ACC112 (cell line): ENCODE data around the gene MTTP.

ENCODE experiments used
- H2AFZ ChIP-seq: fragments of 200-600 bp; sonication (generic); one replicate; pipeline ENCODE4 v1.6.0; 2017; ENCODE audit warnings: antibody characterized with exemption, low read length; ENCODE audit not compliant: unreplicated experiment
- H3K27ac ChIP-seq: fragments of 200-600 bp; sonication (generic); 2 replicates; pipeline ENCODE4 v1.5.1; 2014; ENCODE audit warnings: low read depth, mild to moderate bottlenecking, antibody characterized with exemption, low read length, moderate library complexity
- H3K27me3 ChIP-seq: fragments of 200-600 bp; sonication (generic); 2 replicates; pipeline ENCODE4 v1.6.1; 2014; ENCODE audit warnings: mild to moderate bottlenecking, antibody characterized with exemption, low read length, moderate library complexity, mixed read lengths; ENCODE audit not compliant: insufficient read depth
- H3K36me3 ChIP-seq: fragments of 200-600 bp; sonication (generic); 2 replicates; pipeline ENCODE4 v1.6.1; 2016; ENCODE audit warnings: mild to moderate bottlenecking, antibody characterized with exemption, low read length, moderate library complexity, mixed read lengths; ENCODE audit not compliant: insufficient read depth
- H3K4me1 ChIP-seq: fragments of 200-600 bp; sonication (generic); one replicate; pipeline ENCODE4 v1.6.1; 2016; ENCODE audit warnings: low read length, mixed read lengths; ENCODE audit not compliant: insufficient read depth, unreplicated experiment, control insufficient read depth
- H3K4me3 ChIP-seq: fragments of 200-600 bp; sonication (generic); 2 replicates; pipeline ENCODE4 v1.5.1; 2014; ENCODE audit warnings: mild to moderate bottlenecking, low read depth, low read length
- H3K79me2 ChIP-seq: fragments of 200-600 bp; sonication (generic); one replicate; pipeline ENCODE4 v1.6.0; 2016; ENCODE audit warnings: low read length; ENCODE audit not compliant: control insufficient read depth, unreplicated experiment, insufficient read depth

MTTP gene

GRCh38 chr4:99593781-99594641, 19.4 kb downstream of the MTTP start:
- no peaks in the 10 kb centered on the region for H3K36me3 ChIP-seq
- H3K79me2 ChIP-seq = no peaks in the 10 kb centered on the region
- no peak overlapping the region for H2AFZ ChIP-seq
- H3K27ac ChIP-seq = no peak overlapping the region
- H3K4me3 ChIP-seq = no peak overlapping the region
- H3K4me1 ChIP-seq = no peaks in the 10 kb centered on the region
- H3K27me3 ChIP-seq = peaks cover 5% of the 10 kb centered on the region; the same call in 1 of the 2 replicates

DNA sequence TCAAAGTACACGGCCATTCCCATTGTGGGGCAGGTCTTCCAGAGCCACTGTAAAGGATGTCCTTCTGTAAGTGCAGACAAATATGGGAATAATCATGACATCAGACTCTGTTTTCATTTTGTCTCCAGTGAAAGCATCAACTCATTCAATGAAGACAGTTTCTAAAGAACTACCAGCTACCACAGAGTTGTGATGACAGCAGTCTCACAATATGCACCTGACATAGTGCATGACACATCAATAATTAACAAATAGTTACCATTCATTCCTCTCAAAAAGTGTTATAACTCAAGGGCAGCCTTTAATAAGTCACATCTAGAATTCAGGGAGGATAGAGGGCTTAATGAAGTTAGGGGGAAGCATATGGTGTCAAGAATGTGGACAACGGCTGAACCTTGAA, 20.2 kb downstream of the MTTP start:
- no peak overlapping the region for H3K4me3 ChIP-seq
- H3K4me1 ChIP-seq = no peaks in the 10 kb centered on the region
- H3K36me3 ChIP-seq = no peaks in the 10 kb centered on the region
- peaks cover 5% of the 10 kb centered on the region; the same call in 1 of the 2 replicates for H3K27me3 ChIP-seq
- no peak overlapping the region for H3K27ac ChIP-seq
- H3K79me2 ChIP-seq = no peaks in the 10 kb centered on the region
- H2AFZ ChIP-seq = no peak overlapping the region

- no peaks in the 10 kb centered on the region for H3K4me1 ChIP-seq
- no peak overlapping the region for H3K4me3 ChIP-seq
- no peak overlapping the region for H2AFZ ChIP-seq
- no peaks in the 10 kb centered on the region for H3K79me2 ChIP-seq
- no peak overlapping the region for H3K27ac ChIP-seq
- H3K36me3 ChIP-seq = no peaks in the 10 kb centered on the region
- H3K27me3 ChIP-seq = peaks cover 43% of the 10 kb centered on the region
Measured at GRCh38 chr4:99606716-99607115, 32.1 kb downstream of the MTTP start.

DNA sequence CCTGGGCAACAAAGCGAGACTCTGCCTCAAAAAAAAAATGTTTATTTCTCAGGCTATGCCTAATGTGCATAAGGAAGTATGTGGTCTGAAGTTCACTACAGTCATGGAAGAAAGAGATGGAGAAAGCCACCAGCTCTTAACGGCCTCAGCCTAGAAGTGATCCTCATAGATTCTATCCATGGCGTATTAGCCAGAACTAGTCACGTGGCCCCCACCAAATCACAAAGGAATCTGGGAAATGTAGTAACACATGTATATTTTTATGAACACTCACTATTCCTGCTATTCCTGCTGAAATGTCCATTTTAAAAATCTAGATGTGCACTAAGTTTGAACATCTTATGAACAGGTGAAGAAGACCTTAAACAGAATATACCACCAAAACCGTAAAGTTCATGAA, 33.8 kb downstream of the MTTP start:
- Histone ChIP-seq H3K4me3 (no peak overlapping the region), H3K27me3 (peaks cover 58% of the 10 kb centered on the region), H3K27ac (no peak overlapping the region), H2AFZ (no peak overlapping the region), H3K36me3 (no peaks in the 10 kb centered on the region), H3K79me2 (no peaks in the 10 kb centered on the region), H3K4me1 (no peaks in the 10 kb centered on the region)

GRCh38 chr4:99610605-99611175, 36.1 kb downstream of the MTTP start:
- Histone ChIP-seq H3K4me3 (no peak overlapping the region), H3K36me3 (no peaks in the 10 kb centered on the region), H3K79me2 (no peaks in the 10 kb centered on the region), H3K27ac (no peak overlapping the region), H3K4me1 (no peaks in the 10 kb centered on the region), H2AFZ (no peak overlapping the region), H3K27me3 (peaks cover 65% of the 10 kb centered on the region)

DNA sequence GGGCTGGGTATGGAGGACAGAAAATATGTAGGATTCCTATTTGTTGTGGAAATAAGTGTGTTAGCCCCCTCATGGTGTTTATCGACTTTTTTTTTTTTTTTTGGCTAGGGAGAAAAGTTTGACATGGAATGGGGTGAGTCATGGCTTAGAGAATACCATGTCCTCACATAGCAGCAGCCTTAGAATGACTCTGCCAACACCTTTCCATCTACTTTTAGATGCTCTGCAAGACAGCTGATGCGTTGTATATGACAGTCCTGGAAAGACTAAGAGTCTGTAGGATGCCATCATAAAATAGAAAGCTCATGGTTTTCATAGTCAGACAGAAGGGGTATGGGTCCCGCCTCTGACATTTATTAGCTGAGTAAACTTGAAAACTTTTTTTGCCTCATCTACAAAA, 37.7 kb downstream of the MTTP start:
- H3K4me3 ChIP-seq = no peak overlapping the region
- peaks cover 56% of the 10 kb centered on the region for H3K27me3 ChIP-seq
- H3K36me3 ChIP-seq = no peaks in the 10 kb centered on the region
- H3K79me2 ChIP-seq = no peaks in the 10 kb centered on the region
- H3K4me1 ChIP-seq = no peaks in the 10 kb centered on the region
- H2AFZ ChIP-seq = no peak overlapping the region
- no peak overlapping the region for H3K27ac ChIP-seq

- no peak overlapping the region for H2AFZ ChIP-seq
- no peak overlapping the region for H3K27ac ChIP-seq
- H3K27me3 ChIP-seq = peaks cover 59% of the 10 kb centered on the region
- H3K4me1 ChIP-seq = no peaks in the 10 kb centered on the region
- H3K36me3 ChIP-seq = no peaks in the 10 kb centered on the region
- no peak overlapping the region for H3K4me3 ChIP-seq
- no peaks in the 10 kb centered on the region for H3K79me2 ChIP-seq
Measured at GRCh38 chr4:99612704-99613103, 38.1 kb downstream of the MTTP start.

- Histone ChIP-seq H2AFZ (no peak overlapping the region), H3K27ac (no peak overlapping the region), H3K36me3 (no peaks in the 10 kb centered on the region), H3K27me3 (peaks cover 54% of the 10 kb centered on the region), H3K4me1 (no peaks in the 10 kb centered on the region), H3K4me3 (no peak overlapping the region), H3K79me2 (no peaks in the 10 kb centered on the region)
Measured at GRCh38 chr4:99614491-99614890, 39.9 kb downstream of the MTTP start.

GRCh38 chr4:99615170-99615820, 40.7 kb downstream of the MTTP start:
- Histone ChIP-seq H3K4me1 (no peaks in the 10 kb centered on the region), H3K79me2 (no peaks in the 10 kb centered on the region), H3K4me3 (no peak overlapping the region), H2AFZ (no peak overlapping the region), H3K27ac (no peak overlapping the region), H3K27me3 (peaks cover 52% of the 10 kb centered on the region), H3K36me3 (no peaks in the 10 kb centered on the region)

GRCh38 chr4:99617374-99617773, 42.8 kb downstream of the MTTP start:
- no peaks in the 10 kb centered on the region for H3K36me3 ChIP-seq
- H3K27ac ChIP-seq = no peak overlapping the region
- H3K79me2 ChIP-seq = no peaks in the 10 kb centered on the region

More at GRCh38 chr4:99617374-99617773, 42.8 kb downstream of the MTTP start:
- no peaks in the 10 kb centered on the region for H3K4me1 ChIP-seq
- H3K27me3 ChIP-seq = peaks cover 36% of the 10 kb centered on the region
- no peak overlapping the region for H2AFZ ChIP-seq
- no peak overlapping the region for H3K4me3 ChIP-seq
